GM21737 (cell line): ENCODE data around the gene NUDT4B.
"Not testable (repeated sequence)": the region's sequence is repeated elsewhere in the genome, so short reads cannot be mapped to it uniquely, and the experiment has no call there.

Experiments
- ATAC-seq: cut with Tn5 transposase; IDR thresholded peaks from one replicate; pipeline ENCODE4 v1.9.1; 2021; ENCODE audit warnings: mild to moderate bottlenecking, moderate library complexity; ENCODE audit not compliant: unreplicated experiment

NUDT4B gene

DNA sequence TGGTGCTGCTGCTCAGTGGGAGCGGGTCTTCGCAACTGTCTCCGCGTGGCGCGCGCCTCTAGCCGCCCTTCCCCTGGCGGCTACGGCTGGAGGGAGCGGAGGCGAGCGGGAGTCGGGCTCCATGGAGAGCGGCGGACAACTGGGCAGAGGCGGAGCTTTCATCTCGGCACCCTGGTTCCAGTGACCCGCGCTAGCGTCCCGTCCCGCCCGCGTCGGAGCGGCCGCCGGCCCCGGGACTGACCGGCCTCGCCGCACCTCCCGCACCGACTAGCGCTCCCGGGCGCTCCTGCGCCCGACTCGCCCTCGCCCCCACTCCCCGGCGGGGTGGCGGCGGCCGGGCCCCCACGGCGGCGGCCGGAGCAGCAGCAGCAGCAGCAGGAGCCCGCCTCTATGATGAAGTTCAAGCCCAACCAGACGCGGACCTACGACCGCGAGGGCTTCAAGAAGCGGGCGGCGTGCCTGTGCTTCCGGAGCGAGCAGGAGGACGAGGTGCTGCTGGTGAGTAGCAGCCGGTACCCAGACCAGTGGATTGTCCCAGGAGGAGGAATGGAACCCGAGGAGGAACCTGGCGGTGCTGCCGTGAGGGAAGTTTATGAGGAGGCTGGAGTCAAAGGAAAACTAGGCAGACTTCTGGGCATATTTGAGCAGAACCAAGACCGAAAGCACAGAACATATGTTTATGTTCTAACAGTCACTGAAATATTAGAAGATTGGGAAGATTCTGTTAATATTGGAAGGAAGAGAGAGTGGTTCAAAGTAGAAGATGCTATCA is at the start of gene NUDT4B:
NUDT4B (plus strand) TSS at position 212 of the 772 bp plus-strand sequence; CDS start at position 391, 179 bp downstream.
- ATAC-seq = peak; percentile 36

DNA sequence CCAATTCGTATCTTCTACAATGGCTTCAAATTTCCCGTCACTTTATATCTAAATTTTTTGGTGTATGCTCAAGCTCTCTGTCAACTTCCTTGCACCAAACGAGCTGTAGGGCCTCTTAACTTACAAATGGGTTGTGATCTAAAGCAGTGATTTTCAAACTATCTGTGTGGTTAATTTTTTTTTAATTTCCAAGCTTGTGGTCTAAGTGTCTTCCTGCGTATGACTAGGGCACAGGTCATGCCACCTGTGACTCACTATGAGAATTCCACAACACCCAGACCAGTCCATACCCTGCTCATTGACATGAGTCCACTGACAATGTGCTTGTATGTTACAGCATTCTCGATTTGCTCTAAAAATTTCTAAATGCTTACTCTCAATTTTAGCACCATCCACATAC is 49.2 kb upstream of the NUDT4B start:
- ATAC-seq = not testable (repeated sequence)

DNA sequence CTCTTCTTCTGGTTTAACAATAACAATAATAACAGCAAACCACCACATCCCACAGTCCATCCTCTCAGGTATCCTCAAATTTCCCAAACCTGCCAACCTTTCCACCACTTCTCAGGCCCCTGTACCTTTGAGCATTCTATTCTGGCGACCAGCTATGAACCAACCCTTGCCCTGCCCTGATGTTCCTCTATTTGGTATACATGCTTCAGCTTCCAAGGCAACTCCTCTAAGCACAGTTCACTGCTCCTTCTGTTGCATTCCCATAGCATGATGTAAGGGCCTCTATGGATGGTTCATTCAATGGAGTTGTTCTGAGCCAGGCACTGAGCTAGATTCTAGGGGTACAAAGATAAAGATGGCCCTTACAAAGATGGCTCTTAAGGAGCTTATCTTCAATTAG is 46.3 kb upstream of the NUDT4B start:
- ATAC-seq = not testable (repeated sequence)

GRCh38 chr1:148703973-148704591 is 44.5 kb upstream of the NUDT4B start:
- ATAC-seq = not testable (repeated sequence)

DNA sequence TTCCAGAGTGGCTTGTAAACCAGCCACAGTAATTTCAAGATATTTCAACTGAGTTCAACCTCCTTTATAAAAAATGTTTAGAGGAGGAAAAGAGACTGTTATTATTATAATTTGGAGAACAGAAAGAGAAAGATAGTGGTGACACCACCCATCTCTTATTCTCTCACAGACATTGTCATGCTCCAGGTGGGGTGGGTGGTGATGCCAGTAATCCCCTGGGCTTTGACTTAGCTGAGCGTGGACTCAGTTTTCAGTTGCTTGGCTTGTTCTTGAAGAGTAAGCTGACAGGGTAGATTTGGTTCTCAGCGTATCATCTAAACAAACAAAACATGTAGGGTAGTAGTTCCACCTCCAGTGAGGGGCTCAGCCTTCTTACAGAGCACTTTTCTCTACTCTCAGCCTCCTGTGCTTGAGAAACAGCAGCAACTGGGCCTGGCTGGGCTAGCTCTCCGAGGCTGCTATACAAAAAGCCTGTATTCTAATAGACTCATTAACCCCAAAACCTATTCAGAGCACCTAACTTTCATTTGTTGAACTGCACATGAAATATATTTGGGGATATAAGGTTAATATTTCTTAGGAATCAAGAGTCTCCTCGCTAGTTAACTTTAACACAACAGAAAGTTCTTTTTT is 43.1 kb upstream of the NUDT4B start:
- ATAC-seq = not testable (repeated sequence)

GRCh38 chr1:148708779-148709333 is 39.7 kb upstream of the NUDT4B start:
- ATAC-seq = not testable (repeated sequence)

DNA sequence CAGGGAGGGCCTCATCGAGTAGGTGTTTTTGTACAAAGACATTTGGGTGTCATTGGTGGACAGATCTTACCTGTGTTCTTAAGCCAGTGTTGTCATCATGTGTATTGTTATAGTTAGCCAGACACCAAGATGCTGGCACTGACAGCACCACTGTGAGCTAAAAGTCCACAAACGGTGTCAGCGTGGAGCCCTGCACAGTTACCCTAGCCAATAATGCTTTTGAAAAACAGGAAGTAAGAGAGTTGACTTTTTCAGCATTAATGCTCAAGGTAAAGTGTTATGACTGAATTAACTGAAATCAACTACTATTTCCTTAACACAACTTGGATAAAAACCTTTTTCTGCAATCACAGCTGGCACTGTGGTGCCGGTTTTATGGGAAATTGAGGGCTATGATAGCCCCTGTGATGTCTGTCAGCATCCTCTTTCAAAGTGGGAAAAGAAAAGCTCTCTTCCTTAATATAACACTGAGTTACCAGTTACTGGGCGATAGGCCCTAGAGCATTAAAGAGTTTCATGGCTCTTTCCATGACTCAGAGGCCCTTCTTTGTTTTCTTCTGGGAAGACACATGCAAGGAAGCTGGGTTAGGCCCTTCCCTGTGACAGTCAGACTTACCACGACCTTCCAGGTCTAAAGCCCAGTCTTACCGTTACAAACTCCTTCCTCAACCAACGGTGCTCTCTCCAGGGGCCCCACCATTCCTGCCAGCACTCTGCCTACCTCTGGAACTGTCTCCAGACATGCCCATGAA is 37.6 kb upstream of the NUDT4B start:
- ATAC-seq = not testable (repeated sequence)

GRCh38 chr1:148712353-148712752 is 36.2 kb upstream of the NUDT4B start:
- ATAC-seq = not testable (repeated sequence)

DNA sequence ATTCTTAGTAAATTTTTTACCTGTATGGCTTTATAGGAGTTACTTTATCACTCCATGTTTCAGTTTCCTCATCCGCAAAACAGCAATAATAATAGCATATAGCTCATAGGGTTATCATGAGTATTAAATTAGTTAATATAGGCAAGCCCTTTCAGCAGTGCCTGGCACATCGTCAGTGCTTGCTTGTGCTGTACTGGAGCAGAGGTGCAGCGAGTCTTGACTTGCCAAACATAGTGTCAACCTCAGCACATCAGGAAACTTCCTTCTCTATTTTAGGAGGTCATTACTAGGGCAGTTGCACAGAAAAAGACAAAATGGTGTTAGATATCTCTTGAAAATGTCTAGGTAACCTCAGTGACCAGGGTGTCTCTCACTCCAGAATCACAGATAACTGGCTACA is 33.1 kb upstream of the NUDT4B start:
- ATAC-seq = not testable (repeated sequence)

DNA sequence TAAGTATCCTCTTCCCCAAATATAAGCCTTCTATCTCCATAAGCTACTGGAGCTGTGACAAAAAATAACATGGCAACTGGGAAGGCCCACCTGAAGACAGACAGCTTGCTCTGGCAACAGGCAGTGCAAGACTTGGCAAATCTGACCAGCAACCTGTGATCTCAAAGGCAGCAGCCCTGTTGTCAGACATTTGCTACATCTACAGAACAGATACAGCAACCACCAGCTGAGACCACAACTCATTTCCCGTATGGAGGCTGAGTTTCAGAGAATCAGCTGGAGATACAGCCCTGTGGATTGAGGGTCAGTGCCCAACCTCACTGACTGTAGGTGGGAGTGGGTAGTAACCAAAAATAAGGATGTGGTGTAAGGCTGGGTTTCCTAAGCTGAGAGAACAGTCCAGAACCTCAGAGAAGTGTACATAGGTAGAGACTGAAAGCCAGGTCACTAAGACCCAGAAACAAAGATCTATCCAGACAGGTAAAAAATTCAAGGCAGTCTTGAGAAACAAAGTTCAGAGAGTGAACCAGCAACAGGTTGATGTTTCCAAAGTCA is 31.5 kb upstream of the NUDT4B start:
- ATAC-seq = not testable (repeated sequence)

DNA sequence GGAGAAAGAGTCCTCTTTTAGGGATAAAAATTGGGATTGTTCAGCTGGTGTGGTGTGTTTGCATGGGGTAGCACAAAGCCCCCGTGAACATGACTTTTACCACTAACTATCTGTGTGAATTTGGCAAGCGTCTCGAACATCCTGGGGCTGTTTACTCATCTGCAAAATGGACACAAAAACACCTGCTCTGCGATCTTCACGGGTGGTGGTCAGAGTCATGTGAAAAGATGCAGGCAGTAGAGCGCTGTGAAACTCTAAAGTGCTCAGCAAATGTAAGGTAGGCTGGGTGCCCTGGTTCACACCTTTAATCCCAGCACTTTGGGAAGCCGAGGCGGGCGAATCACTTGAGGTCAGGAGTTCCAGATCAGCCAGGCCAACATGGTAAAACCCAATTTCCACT is 27.7 kb upstream of the NUDT4B start:
- ATAC-seq = not testable (repeated sequence)

- not testable (repeated sequence) for ATAC-seq
Measured at GRCh38 chr1:148722758-148723157, 25.8 kb upstream of the NUDT4B start.

GRCh38 chr1:148723515-148723914 is 25.1 kb upstream of the NUDT4B start:
- not testable (repeated sequence) for ATAC-seq

DNA sequence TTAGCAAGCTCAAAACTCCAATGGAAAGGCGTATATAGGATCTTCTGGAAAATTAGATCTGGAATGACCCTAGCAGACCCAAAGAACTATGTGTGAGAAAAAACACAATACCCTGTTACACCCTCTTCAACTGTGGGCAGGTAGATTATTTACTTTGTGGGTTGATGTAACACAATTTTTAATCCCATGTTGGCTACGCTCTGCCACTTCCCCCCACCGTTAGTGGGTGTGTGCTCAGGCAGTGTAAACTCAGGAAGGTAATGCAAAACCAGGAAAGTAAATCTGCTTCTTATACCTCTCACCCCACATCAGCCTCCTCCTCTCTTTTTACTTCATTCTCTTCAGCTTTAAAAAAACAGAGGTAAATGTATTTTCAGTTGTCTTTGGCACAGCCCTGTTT is 23.7 kb upstream of the NUDT4B start:
- ATAC-seq = not testable (repeated sequence)

DNA sequence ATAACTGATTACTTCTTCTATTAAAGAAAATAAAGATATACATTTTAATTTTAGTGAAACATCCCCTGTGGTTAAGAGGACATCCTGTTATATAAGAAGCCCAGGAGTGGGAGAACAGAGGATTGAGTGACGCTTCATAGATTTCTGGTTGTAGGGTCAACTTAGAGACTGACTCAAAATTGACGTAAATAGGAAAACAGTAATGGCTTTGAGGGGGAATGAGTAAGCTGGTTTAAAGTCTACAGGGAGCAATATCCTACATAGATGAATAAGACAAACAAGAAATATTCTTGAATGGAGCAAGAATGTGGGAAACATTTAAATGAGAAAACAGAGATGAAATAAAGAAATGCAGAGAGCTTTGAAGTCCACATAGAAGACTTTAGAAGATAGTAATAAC is 20.7 kb upstream of the NUDT4B start:
- not testable (repeated sequence) for ATAC-seq

DNA sequence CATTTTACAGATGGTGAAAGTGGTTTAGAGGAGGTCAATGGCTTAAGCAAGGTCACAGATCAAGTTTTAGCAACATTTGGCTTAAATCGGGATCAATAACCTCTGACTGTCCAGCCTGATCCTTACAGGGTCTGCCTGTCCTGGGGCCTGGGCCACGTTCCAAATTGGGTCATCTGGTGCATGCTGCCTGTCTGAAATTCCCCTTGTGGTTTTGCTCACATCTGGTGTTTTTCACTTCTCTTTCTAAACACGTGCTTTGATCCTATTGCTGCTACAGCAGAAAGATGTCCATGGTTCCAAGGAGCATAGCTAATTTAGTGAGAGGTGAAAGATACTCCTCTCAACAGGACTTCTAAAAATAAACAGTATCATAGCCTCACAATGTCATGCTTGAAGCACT is 19.4 kb upstream of the NUDT4B start:
- peak; percentile 57 for ATAC-seq

GRCh38 chr1:148729541-148729940 is 19.0 kb upstream of the NUDT4B start:
- ATAC-seq = not testable (repeated sequence)

- not testable (repeated sequence) for ATAC-seq
Measured at GRCh38 chr1:148732277-148732676, 16.3 kb upstream of the NUDT4B start.

GRCh38 chr1:148733585-148734310 is 14.8 kb upstream of the NUDT4B start:
- peak; percentile 64 for ATAC-seq

DNA sequence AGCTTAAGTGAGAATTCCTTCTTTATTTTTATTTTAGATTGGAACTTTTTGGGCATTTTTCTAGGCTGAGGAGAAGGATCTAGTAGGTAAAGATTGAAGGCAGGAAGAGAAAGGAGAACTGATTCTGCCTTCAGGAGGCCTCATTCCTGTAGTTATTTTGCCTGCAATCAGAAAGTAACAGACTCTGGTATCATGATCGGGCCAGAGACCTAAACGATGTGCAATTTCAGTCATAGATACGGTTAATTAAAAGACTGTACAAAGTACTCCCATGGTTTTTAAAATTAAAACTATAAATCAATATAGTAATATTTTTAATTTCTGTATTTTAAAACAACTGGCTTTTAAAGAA is 14.3 kb upstream of the NUDT4B start:
- peak; percentile 36 for ATAC-seq
